Anterior cingulate cortex (tissue), 58 donors: ENCODE data around the gene RGCC.

Experiments
- DNase-seq, 58 donors: peaks; one replicate each; lab custom pipeline; 2025; lab: John Stamatoyannopoulos, UW

The RGCC gene

DNA sequence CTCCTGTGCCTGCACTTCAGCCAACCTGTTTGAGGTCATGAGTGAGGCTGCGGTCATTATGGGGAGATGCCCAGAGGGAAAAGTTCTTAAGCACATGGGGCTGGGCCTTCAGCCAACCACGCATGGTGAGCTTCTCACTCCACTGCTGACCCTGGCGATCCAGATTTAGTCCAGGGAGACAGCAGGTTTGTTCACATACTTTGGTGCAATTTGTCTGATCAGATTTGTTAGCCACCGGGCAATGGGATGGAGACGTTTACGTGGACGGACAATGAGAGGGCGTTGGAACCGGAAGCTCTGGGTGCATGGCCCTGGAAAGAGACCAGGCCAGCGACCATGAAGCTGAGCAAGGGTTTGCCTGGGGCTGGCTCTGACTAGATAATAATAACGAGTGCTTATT, 56.2 kb downstream of the RGCC start:
- no peak for DNase-seq

DNA sequence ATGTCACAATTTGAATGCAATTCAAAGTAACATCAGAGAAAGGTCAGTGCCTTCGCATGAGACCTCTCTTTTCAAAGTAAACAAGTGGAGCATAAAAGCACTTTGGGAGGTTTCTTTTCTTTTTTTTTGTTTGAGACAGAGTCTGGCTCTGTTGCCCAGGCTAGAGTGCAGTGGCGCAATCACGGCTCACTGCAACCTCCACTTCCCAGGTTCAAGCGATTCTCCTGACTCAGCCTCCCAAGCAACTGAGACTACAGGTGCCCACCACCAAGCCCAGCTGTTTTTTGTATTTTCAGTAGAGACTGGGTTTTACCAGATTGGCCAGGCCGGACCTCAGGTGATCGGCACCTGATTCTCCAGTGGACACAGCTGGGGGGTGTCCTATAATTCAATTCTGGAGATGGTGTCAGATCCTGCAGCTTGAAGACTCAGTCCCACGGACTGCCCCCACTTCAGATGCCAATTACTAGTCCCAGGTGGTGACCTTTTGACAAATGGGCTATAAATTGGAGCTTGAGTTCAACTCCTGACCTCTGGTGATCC, 57.6 kb downstream of the RGCC start:
- DNase-seq, result no peak

DNA sequence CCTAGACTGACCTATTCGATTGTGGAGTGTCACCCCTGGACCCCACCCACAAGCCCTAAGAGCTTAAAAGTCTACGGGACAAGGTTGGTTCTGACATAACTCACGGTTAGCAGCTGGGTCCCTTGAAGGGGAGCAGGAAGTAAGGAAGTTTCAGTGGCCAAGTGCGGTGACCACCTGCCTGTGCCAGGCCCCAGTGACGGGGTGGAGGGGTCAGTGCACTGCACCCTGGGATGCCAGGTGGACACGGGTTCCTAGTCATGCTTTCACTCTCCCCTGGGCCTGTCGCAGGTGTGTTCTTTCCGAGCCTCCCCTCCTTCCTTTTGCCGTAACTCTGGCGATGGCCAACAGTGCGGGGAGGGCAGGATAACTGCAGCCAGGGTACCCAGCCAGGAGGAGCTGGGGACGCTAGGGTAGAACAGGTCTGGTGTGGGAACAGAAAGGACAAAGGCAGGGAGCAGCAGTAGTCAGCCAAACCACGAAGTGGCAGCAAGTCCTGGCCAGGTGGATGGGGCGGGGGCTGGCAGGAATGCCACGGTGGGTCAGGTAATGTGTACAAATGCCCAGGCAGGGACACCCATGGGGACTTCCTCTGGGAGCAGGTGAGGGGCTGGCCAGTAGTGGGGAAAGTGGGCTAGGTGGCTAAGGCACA, 58.3 kb downstream of the RGCC start:
- DNase-seq, result no peak

GRCh38 chr13:41516166-41516565, 58.8 kb downstream of the RGCC start:
- no peak for DNase-seq

GRCh38 chr13:41516760-41517159, 59.4 kb downstream of the RGCC start:
- DNase-seq, result no peak

GRCh38 chr13:41520016-41520659, 62.8 kb downstream of the RGCC start:
- DNase-seq, result no peak
